B cell (primary cell): Measurements from ENCODE around the gene ANAPC4. TPM values are rescaled to one million over a fixed set of nuclear protein-coding genes. Genes with fewer than 3 reads are reported as not detected.

Source experiments
- ATAC-seq: fragments of 200-7000 bp; cut with Tn5 transposase; one replicate; pipeline ENCODE4 v1.10.0; 2021; ENCODE audit warnings: low read depth, mild to moderate bottlenecking, moderate number of reproducible peaks, moderate library complexity
- CTCF ChIA-PET: fragments of 350-600 bp; sonication (Branson Sonifier 250); formaldehyde crosslinking; loops from one replicate; lab custom pipeline; 2021; ENCODE audit warnings: antibody characterized with exemption, inconsistent platforms; lab: Charles Lee
- POLR2A ChIA-PET: fragments of 350-600 bp; sonication (Branson Sonifier 250); formaldehyde crosslinking; loops from one replicate; lab custom pipeline; 2021; ENCODE audit warnings: antibody characterized with exemption; lab: Charles Lee
- DNase-seq: peaks from one replicate; pipeline ENCODE4 v3.0.0; 2013
- H2AFZ ChIP-seq: 2 replicates; pipeline ENCODE4 v1.6.1; 2012; ENCODE audit warnings: mild to moderate bottlenecking, low read depth, low read length; ENCODE audit not compliant: insufficient read depth, poor library complexity, severe bottlenecking
- H3K27ac ChIP-seq, 2 donors: 1 replicate in 1 of 2; 2 replicates in 1 of 2; pipeline ENCODE4 v1.5.1; 2012 to 2013; ENCODE audit warnings: low read length in 2 of 2, mild to moderate bottlenecking in 2 of 2, moderate library complexity in 1 of 2
- H3K27me3 ChIP-seq, 4 experiments: fragments of 200-600 bp in 1 of 4; sonication (generic) in 1 of 4; replicated peaks in 1 of 4; 1 replicate in 2 of 4; 2 replicates in 2 of 4; pipeline versions ENCODE4 v1.6.1 to v1.7.0; 2013 to 2016; ENCODE audit warnings: low read length in 3 of 4, mild to moderate bottlenecking in 2 of 4, mixed read lengths in 1 of 4, moderate library complexity in 1 of 4; ENCODE audit not compliant: insufficient read depth in 4 of 4, control insufficient read depth in 3 of 4; ENCODE audit errors: control extremely low read depth in 1 of 4
- H3K36me3 ChIP-seq, 2 experiments: replicated peaks in 1 of 2; 1 replicate in 1 of 2; 2 replicates in 1 of 2; pipeline versions ENCODE4 v1.6.1 to v1.7.1; 2013; ENCODE audit warnings: low read length in 1 of 2; ENCODE audit not compliant: insufficient read depth in 2 of 2, control insufficient read depth in 1 of 2; ENCODE audit errors: control extremely low read depth in 1 of 2, extremely low read depth in 1 of 2
- H3K4me1 ChIP-seq, 2 donors: fragments of 200-600 bp in 1 of 2; sonication (generic) in 1 of 2; 1 replicate in 1 of 2; 2 replicates in 1 of 2; pipeline versions ENCODE4 v1.5.1 to v1.6.1; 2013 to 2017; ENCODE audit warnings: low read length in 2 of 2; ENCODE audit not compliant: control insufficient read depth in 2 of 2, insufficient read depth in 2 of 2
- H3K4me2 ChIP-seq: replicated peaks from 2 replicates; pipeline ENCODE3; 2012; ENCODE audit warnings: mild to moderate bottlenecking, low read depth, low read length; ENCODE audit not compliant: poor library complexity, severe bottlenecking
- H3K4me3 ChIP-seq, 5 experiments: fragments of 200-600 bp in 1 of 5; sonication (generic) in 1 of 5; 1 replicate in 3 of 5; 2 replicates in 2 of 5; pipeline versions ENCODE4 v1.5.1 to v1.7.0; 2011 to 2016; ENCODE audit warnings: low read length in 4 of 5, mild to moderate bottlenecking in 4 of 5, low read depth in 2 of 5, control low read depth in 1 of 5, moderate library complexity in 1 of 5; ENCODE audit not compliant: insufficient read depth in 1 of 5; ENCODE audit errors: control extremely low read depth in 1 of 5, extremely low read depth in 1 of 5
- H3K79me2 ChIP-seq: fragments of 200-600 bp; sonication (generic); one replicate; pipeline ENCODE4 v1.6.0; 2016; ENCODE audit warnings: low read length; ENCODE audit not compliant: control insufficient read depth, insufficient read depth
- H3K9ac ChIP-seq: fragments of 200-600 bp; sonication (generic); 2 replicates; pipeline ENCODE4 v1.6.1; 2017; ENCODE audit warnings: mild to moderate bottlenecking, low read length, moderate library complexity
- H3K9me3 ChIP-seq, 3 donors: one replicate each; pipeline versions ENCODE4 v1.6.1 to v1.7.1; 2013; ENCODE audit warnings: low read length in 2 of 3; ENCODE audit not compliant: control insufficient read depth in 2 of 3, insufficient read depth in 1 of 3; ENCODE audit errors: control extremely low read depth in 1 of 3
- H4K20me1 ChIP-seq: 2 replicates; pipeline ENCODE4 v1.6.0; 2012; ENCODE audit warnings: mild to moderate bottlenecking, low read length; ENCODE audit not compliant: insufficient read depth, control insufficient read depth, poor library complexity, severe bottlenecking
- H3K27ac Mint-ChIP-seq: one replicate; pipeline ENCODE4 v1.8.0; 2021; ENCODE audit warnings: mixed read lengths
- H3K27me3 Mint-ChIP-seq: one replicate; pipeline ENCODE4 v1.8.0; 2021; ENCODE audit warnings: mixed read lengths
- H3K4me1 Mint-ChIP-seq: one replicate; pipeline ENCODE4 v1.8.0; 2021; ENCODE audit warnings: mixed read lengths
- H3K4me3 Mint-ChIP-seq: one replicate; pipeline ENCODE4 v1.8.0; 2021; ENCODE audit warnings: mixed read lengths
- H3K9me3 Mint-ChIP-seq: one replicate; pipeline ENCODE4 v1.8.0; 2022; ENCODE audit warnings: mixed read lengths; ENCODE audit not compliant: insufficient read depth
- CTCF ChIP-seq: fragments of 200-600 bp; IDR thresholded peaks from one replicate; pipeline ENCODE4 v1.8.0; 2022; ENCODE audit warnings: antibody characterized with exemption, mild to moderate bottlenecking
- EZH2 ChIP-seq: IDR thresholded peaks from 2 replicates; pipeline ENCODE4 v1.6.1; 2012; ENCODE audit warnings: borderline replicate concordance, low read depth, mild to moderate bottlenecking, moderate library complexity, low read length; ENCODE audit not compliant: insufficient read depth, poor library complexity, severe bottlenecking
- WGBS: methylation state at CpG from one replicate; pipeline ENCODE4 v1.1.5; 2013; ENCODE audit warnings: missing lambda C conversion rate; ENCODE audit not compliant: insufficient coverage; 5-methylcytosine and 5-hydroxymethylcytosine counted together
- intact Hi-C: fragments of 100-400 bp; cut with micrococcal nuclease; formaldehyde crosslinking; loops from one replicate; pipeline ENCODE4 v1.10.0; 2022
- polyA plus RNA-seq: library from polyadenylated mRNA; depleted of rRNA; stranded (reverse); fragments of >200 nt; gene quantifications from 2 replicates; pipeline ENCODE4 v1.2.3, GENCODE V29; 2012
- total RNA-seq, 2 donors: library from RNA; stranded (reverse); fragments of 120-200 nt in 1 of 2; gene quantifications; 1 replicate in 1 of 2; 2 replicates in 1 of 2; pipeline versions ENCODE4 v1.2.3 to v1.2.4, GENCODE V29; 2013 to 2022

Gene ANAPC4
- total and polyA plus RNA-seq, 2 donors (not counting 1 experiment from before 2014, with no cell fraction given): 18.4 to 52.6 TPM

GRCh38 chr4:25413261-25413660, 36.2 kb downstream of the ANAPC4 start:
- Histone ChIP-seq H4K20me1 (no peaks in the 10 kb centered on the region), H3K79me2 (no peaks in the 10 kb centered on the region), H3K36me3 (peaks cover 23 to 79% of the 10 kb centered on the region in 2 experiments), H3K4me2 (no peak overlapping the region), H3K4me3 (no peak overlapping the region), H3K27me3 (no peaks in the 10 kb centered on the region), H3K9ac (no peak overlapping the region), H3K27ac (no peak overlapping the region), H3K4me1 (no peaks in the 10 kb centered on the region), H3K9me3 (no peaks in the 10 kb centered on the region), H2AFZ (no peak overlapping the region)
- ATAC-seq (no peak), DNase-seq (no peak)
- Mint-ChIP-seq H3K9me3 (no peaks in the 10 kb centered on the region), H3K27ac (no peak overlapping the region), H3K4me3 (no peak overlapping the region), H3K27me3 (no peaks in the 10 kb centered on the region), H3K4me1 (no peaks in the 10 kb centered on the region)
- TF ChIP-seq EZH2 (no peak), CTCF (no peak)
- ChIA-PET CTCF (interaction anchor here (1.4 kb wide), 1 partner anchor 22 kb away, joined by 3 read pairs; no protein-coding TSS in a partner anchor), POLR2A (no interaction called here)
- intact Hi-C loops: no loop called here
- WGBS: 100% methylated on average over 2 of the region's 3 CpGs

GRCh38 chr4:25417014-25417413, 40.0 kb downstream of the ANAPC4 start:
- no peaks in the 10 kb centered on the region for H3K79me2 ChIP-seq
- no peaks in the 10 kb centered on the region for H3K27me3 Mint-ChIP-seq
- H3K36me3 ChIP-seq: peaks cover 3 to 61% of the 10 kb centered on the region in 2 experiments
- H3K27ac Mint-ChIP-seq: no peak overlapping the region
- H4K20me1 ChIP-seq: no peaks in the 10 kb centered on the region
- H3K9me3 ChIP-seq: no peaks in the 10 kb centered on the region
- no peak overlapping the region for H3K4me3 ChIP-seq
- H3K4me2 ChIP-seq: no peak overlapping the region
- H3K4me3 Mint-ChIP-seq: no peak overlapping the region
- H3K9ac ChIP-seq: no peak overlapping the region
- POLR2A ChIA-PET: no interaction called here
- DNase-seq (no peak), ATAC-seq (no peak)
- TF ChIP-seq CTCF: no peak
- no peak overlapping the region for H3K27ac ChIP-seq
- intact Hi-C loops: no loop called here
- CTCF ChIA-PET: no interaction called here
- no peaks in the 10 kb centered on the region for H3K9me3 Mint-ChIP-seq
- H3K4me1 Mint-ChIP-seq: peaks cover under 1% of the 10 kb centered on the region
- WGBS: no CpG with 5 or more reads among the region's 2 CpGs
- H3K27me3 ChIP-seq: no peaks in the 10 kb centered on the region
- H2AFZ ChIP-seq: no peak overlapping the region
- H3K4me1 ChIP-seq: no peaks in the 10 kb centered on the region
